H1 (cell line): ENCODE results near the gene RERE. TPM values are rescaled to one million over a fixed set of nuclear protein-coding genes. Genes with fewer than 3 reads are reported as not detected.

Source experiments
- BACH1 ChIP-seq: IDR thresholded peaks from 2 replicates; pipeline ENCODE4 v1.6.1; 2012; ENCODE audit warnings: low read length, improper control_type of control experiment
- BRCA1 ChIP-seq: IDR thresholded peaks from 2 replicates; pipeline ENCODE4 v1.6.1; 2012; ENCODE audit warnings: low read depth, low read length, improper control_type of control experiment
- CEBPB ChIP-seq: IDR thresholded peaks from 2 replicates; pipeline ENCODE4 v1.6.1; 2012; ENCODE audit warnings: low read depth, low read length
- CHD2 ChIP-seq: IDR thresholded peaks from 2 replicates; pipeline ENCODE4 v1.6.1; 2012; ENCODE audit warnings: low read length, improper control_type of control experiment
- E2F6 ChIP-seq: IDR thresholded peaks from 2 replicates; pipeline ENCODE4 v1.6.1; 2012; ENCODE audit warnings: inconsistent platforms
- EGR1 ChIP-seq: IDR thresholded peaks from 2 replicates; pipeline ENCODE4 v1.6.1; 2011; ENCODE audit warnings: low read depth, low read length, borderline replicate concordance
- GTF2F1 ChIP-seq: IDR thresholded peaks from 2 replicates; pipeline ENCODE4 v1.6.1; 2012; ENCODE audit warnings: low read depth, low read length, improper control_type of control experiment, borderline replicate concordance
- HDAC6 ChIP-seq: IDR thresholded peaks from one replicate; pipeline ENCODE4 v1.7.1; 2012; ENCODE audit warnings: low read depth, mild to moderate bottlenecking, inconsistent platforms, low read length, moderate library complexity
- KDM5A ChIP-seq: fragments of 200-600 bp; IDR thresholded peaks from 2 replicates; pipeline ENCODE4 v1.7.1; 2012; ENCODE audit warnings: mild to moderate bottlenecking, low read length, inconsistent platforms, mixed read lengths
- USF2 ChIP-seq: IDR thresholded peaks from 2 replicates; pipeline ENCODE4 v1.6.1; 2011; ENCODE audit warnings: low read length, improper control_type of control experiment
- polyA plus RNA-seq, 7 experiments: library from polyadenylated mRNA; depleted of rRNA in 3 of 7; stranded (reverse) in 5 of 7; unstranded in 2 of 7; fragments of >200 nt in 5 of 7; fragments of 200-250 nt in 2 of 7; gene quantifications; 1 replicate in 5 of 7; 2 replicates in 1 of 7; 4 replicates in 1 of 7; pipeline versions ENCODE4 v1.2.1 to v1.2.3, GENCODE V29; 2011 to 2013; ENCODE audit warnings: missing spikeins in 2 of 7, mixed read lengths in 2 of 7
- total RNA-seq: library from RNA; stranded (reverse); fragmentation: NEBNext Ultra II Directional; extraction: Animal tissue kit (Norgen Biotek cat#: 25700); gene quantifications from 2 replicates; pipeline ENCODE4 v1.2.1, GENCODE V29; 2021

Gene RERE
- total and polyA plus RNA-seq, 2 of the 8 experiments (the other 6 are each of a cell fraction or from before 2014, with no cell fraction given), result 15.3 to 142 TPM

GRCh38 chr1:8364528-8365442 lies 452.7 kb downstream of the RERE start (continued):
- TF ChIP-seq USF2 (no peak), CHD2 (no peak), E2F6 (no peak), EGR1 (no peak), CEBPB (no peak), BACH1 (no peak), BRCA1 (no peak), GTF2F1 (no peak), KDM5A (no peak), HDAC6 (no peak)
